B cell (primary cell): ENCODE measurements around the gene FAM3B. TPM values are rescaled to one million over a fixed set of nuclear protein-coding genes. Genes with fewer than 3 reads are reported as not detected.

ENCODE experiments used
- ATAC-seq: fragments of 200-7000 bp; cut with Tn5 transposase; one replicate; pipeline ENCODE4 v1.10.0; 2021; ENCODE audit warnings: low read depth, mild to moderate bottlenecking, moderate number of reproducible peaks, moderate library complexity
- CTCF ChIA-PET: fragments of 350-600 bp; sonication (Branson Sonifier 250); formaldehyde crosslinking; loops from one replicate; lab custom pipeline; 2021; ENCODE audit warnings: antibody characterized with exemption, inconsistent platforms; lab: Charles Lee
- POLR2A ChIA-PET: fragments of 350-600 bp; sonication (Branson Sonifier 250); formaldehyde crosslinking; loops from one replicate; lab custom pipeline; 2021; ENCODE audit warnings: antibody characterized with exemption; lab: Charles Lee
- DNase-seq: peaks from one replicate; pipeline ENCODE4 v3.0.0; 2013
- H2AFZ ChIP-seq: 2 replicates; pipeline ENCODE4 v1.6.1; 2012; ENCODE audit warnings: mild to moderate bottlenecking, low read depth, low read length; ENCODE audit not compliant: insufficient read depth, poor library complexity, severe bottlenecking
- H3K27ac ChIP-seq, 2 donors: 1 replicate in 1 of 2; 2 replicates in 1 of 2; pipeline ENCODE4 v1.5.1; 2012 to 2013; ENCODE audit warnings: low read length in 2 of 2, mild to moderate bottlenecking in 2 of 2, moderate library complexity in 1 of 2
- H3K27me3 ChIP-seq, 4 experiments: fragments of 200-600 bp in 1 of 4; sonication (generic) in 1 of 4; replicated peaks in 1 of 4; 1 replicate in 2 of 4; 2 replicates in 2 of 4; pipeline versions ENCODE4 v1.6.1 to v1.7.0; 2013 to 2016; ENCODE audit warnings: low read length in 3 of 4, mild to moderate bottlenecking in 2 of 4, mixed read lengths in 1 of 4, moderate library complexity in 1 of 4; ENCODE audit not compliant: insufficient read depth in 4 of 4, control insufficient read depth in 3 of 4; ENCODE audit errors: control extremely low read depth in 1 of 4
- H3K36me3 ChIP-seq, 2 experiments: replicated peaks in 1 of 2; 1 replicate in 1 of 2; 2 replicates in 1 of 2; pipeline versions ENCODE4 v1.6.1 to v1.7.1; 2013; ENCODE audit warnings: low read length in 1 of 2; ENCODE audit not compliant: insufficient read depth in 2 of 2, control insufficient read depth in 1 of 2; ENCODE audit errors: control extremely low read depth in 1 of 2, extremely low read depth in 1 of 2
- H3K4me1 ChIP-seq, 2 donors: fragments of 200-600 bp in 1 of 2; sonication (generic) in 1 of 2; 1 replicate in 1 of 2; 2 replicates in 1 of 2; pipeline versions ENCODE4 v1.5.1 to v1.6.1; 2013 to 2017; ENCODE audit warnings: low read length in 2 of 2; ENCODE audit not compliant: control insufficient read depth in 2 of 2, insufficient read depth in 2 of 2
- H3K4me2 ChIP-seq: replicated peaks from 2 replicates; pipeline ENCODE3; 2012; ENCODE audit warnings: mild to moderate bottlenecking, low read depth, low read length; ENCODE audit not compliant: poor library complexity, severe bottlenecking
- H3K4me3 ChIP-seq, 5 experiments: fragments of 200-600 bp in 1 of 5; sonication (generic) in 1 of 5; 1 replicate in 3 of 5; 2 replicates in 2 of 5; pipeline versions ENCODE4 v1.5.1 to v1.7.0; 2011 to 2016; ENCODE audit warnings: low read length in 4 of 5, mild to moderate bottlenecking in 4 of 5, low read depth in 2 of 5, control low read depth in 1 of 5, moderate library complexity in 1 of 5; ENCODE audit not compliant: insufficient read depth in 1 of 5; ENCODE audit errors: control extremely low read depth in 1 of 5, extremely low read depth in 1 of 5
- H3K79me2 ChIP-seq: fragments of 200-600 bp; sonication (generic); one replicate; pipeline ENCODE4 v1.6.0; 2016; ENCODE audit warnings: low read length; ENCODE audit not compliant: control insufficient read depth, insufficient read depth
- H3K9ac ChIP-seq: fragments of 200-600 bp; sonication (generic); 2 replicates; pipeline ENCODE4 v1.6.1; 2017; ENCODE audit warnings: mild to moderate bottlenecking, low read length, moderate library complexity
- H3K9me3 ChIP-seq, 3 donors: one replicate each; pipeline versions ENCODE4 v1.6.1 to v1.7.1; 2013; ENCODE audit warnings: low read length in 2 of 3; ENCODE audit not compliant: control insufficient read depth in 2 of 3, insufficient read depth in 1 of 3; ENCODE audit errors: control extremely low read depth in 1 of 3
- H4K20me1 ChIP-seq: 2 replicates; pipeline ENCODE4 v1.6.0; 2012; ENCODE audit warnings: mild to moderate bottlenecking, low read length; ENCODE audit not compliant: insufficient read depth, control insufficient read depth, poor library complexity, severe bottlenecking
- H3K27ac Mint-ChIP-seq: one replicate; pipeline ENCODE4 v1.8.0; 2021; ENCODE audit warnings: mixed read lengths
- H3K27me3 Mint-ChIP-seq: one replicate; pipeline ENCODE4 v1.8.0; 2021; ENCODE audit warnings: mixed read lengths
- H3K4me1 Mint-ChIP-seq: one replicate; pipeline ENCODE4 v1.8.0; 2021; ENCODE audit warnings: mixed read lengths
- H3K4me3 Mint-ChIP-seq: one replicate; pipeline ENCODE4 v1.8.0; 2021; ENCODE audit warnings: mixed read lengths
- H3K9me3 Mint-ChIP-seq: one replicate; pipeline ENCODE4 v1.8.0; 2022; ENCODE audit warnings: mixed read lengths; ENCODE audit not compliant: insufficient read depth
- EZH2 ChIP-seq: IDR thresholded peaks from 2 replicates; pipeline ENCODE4 v1.6.1; 2012; ENCODE audit warnings: borderline replicate concordance, low read depth, mild to moderate bottlenecking, moderate library complexity, low read length; ENCODE audit not compliant: insufficient read depth, poor library complexity, severe bottlenecking
- whole genome bisulfite sequencing: methylation state at CpG from one replicate; pipeline ENCODE4 v1.1.5; 2013; ENCODE audit warnings: missing lambda C conversion rate; ENCODE audit not compliant: insufficient coverage; 5-methylcytosine and 5-hydroxymethylcytosine counted together
- intact Hi-C: fragments of 100-400 bp; cut with micrococcal nuclease; formaldehyde crosslinking; loops from one replicate; pipeline ENCODE4 v1.10.0; 2022
- polyA plus RNA-seq: library from polyadenylated mRNA; depleted of rRNA; stranded (reverse); fragments of >200 nt; gene quantifications from 2 replicates; pipeline ENCODE4 v1.2.3, GENCODE V29; 2012
- total RNA-seq, 2 donors: library from RNA; stranded (reverse); fragments of 120-200 nt in 1 of 2; gene quantifications; 1 replicate in 1 of 2; 2 replicates in 1 of 2; pipeline versions ENCODE4 v1.2.3 to v1.2.4, GENCODE V29; 2013 to 2022
- TF ChIP-seq, protein P1 (sequence below): fragments of 200-600 bp; IDR thresholded peaks from one replicate; pipeline ENCODE4 v1.8.0; 2022; ENCODE audit warnings: antibody characterized with exemption, mild to moderate bottlenecking

The FAM3B gene
- total and polyA plus RNA-seq, 2 donors (not counting 1 experiment from before 2014, with no cell fraction given) = 0.09 TPM; not detected in 1

DNA sequence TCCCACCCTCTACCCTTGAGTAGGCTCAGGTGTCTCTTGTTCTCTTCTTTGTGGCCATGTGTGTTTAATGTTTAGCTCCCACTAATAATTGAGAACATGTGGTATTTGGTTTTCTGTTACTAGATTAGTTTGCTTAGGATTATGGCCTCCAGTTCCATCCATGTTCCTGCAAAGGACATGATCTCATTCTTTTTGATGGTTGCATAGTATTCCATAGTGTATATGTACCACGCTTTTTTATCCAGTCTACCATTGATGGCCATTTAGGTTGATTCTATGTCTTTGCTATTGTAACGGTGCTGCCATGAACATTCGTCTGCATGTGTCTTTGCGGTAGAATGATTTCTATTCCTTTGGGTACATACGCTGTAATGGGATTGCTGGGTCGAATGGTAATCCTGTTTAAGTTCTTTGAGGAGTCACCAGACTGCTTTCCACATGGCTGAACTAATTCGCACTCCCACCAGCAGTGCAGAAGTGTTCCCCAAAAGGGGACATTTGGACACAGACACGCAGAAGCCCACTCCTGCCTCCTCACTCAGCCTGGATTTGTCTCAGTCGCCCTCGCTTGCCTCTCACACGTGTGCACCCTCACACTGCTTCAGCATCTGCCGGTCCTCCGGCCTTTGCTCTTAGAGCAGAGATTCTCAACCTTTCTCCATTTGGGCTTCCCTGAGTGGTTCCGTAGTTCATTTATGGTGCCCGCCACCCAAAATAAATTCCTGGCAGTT is 48.9 kb downstream of the FAM3B start:
- H3K27ac ChIP-seq = peak overlapping the region; percentile 69 to 88
- no peak overlapping the region for H3K9ac ChIP-seq
- no peaks in the 10 kb centered on the region for H3K9me3 ChIP-seq
- H3K4me2 ChIP-seq = no peak overlapping the region
- H2AFZ ChIP-seq = no peak overlapping the region
- WGBS = 97% methylated on average over 12 of the region's 15 CpGs
- H3K79me2 ChIP-seq = peaks cover 50% of the 10 kb centered on the region
- peaks cover 74 to 94% of the 10 kb centered on the region in 2 donors for H3K4me1 ChIP-seq
- DNase-seq = no peak
- CTCF ChIA-PET = interaction anchor here (0.6 kb wide), 1 partner anchor 473 kb away, joined by 3 read pairs; no protein-coding TSS in a partner anchor
- intact Hi-C loops = loop anchor here (5.0 to 10.0 kb wide), 3 partner anchors 83 to 869 kb away; no protein-coding TSS in a partner anchor
- Mint-ChIP-seq H3K4me3 (peak overlapping the region; percentile 13), H3K9me3 (no peaks in the 10 kb centered on the region), H3K27me3 (no peaks in the 10 kb centered on the region), H3K27ac (peak overlapping the region; percentile 90), H3K4me1 (peaks cover 89% of the 10 kb centered on the region)
- POLR2A ChIA-PET = no interaction called here
- H3K27me3 ChIP-seq = no peaks in the 10 kb centered on the region
- ATAC-seq = no peak
- TF ChIP-seq, protein P1, sequence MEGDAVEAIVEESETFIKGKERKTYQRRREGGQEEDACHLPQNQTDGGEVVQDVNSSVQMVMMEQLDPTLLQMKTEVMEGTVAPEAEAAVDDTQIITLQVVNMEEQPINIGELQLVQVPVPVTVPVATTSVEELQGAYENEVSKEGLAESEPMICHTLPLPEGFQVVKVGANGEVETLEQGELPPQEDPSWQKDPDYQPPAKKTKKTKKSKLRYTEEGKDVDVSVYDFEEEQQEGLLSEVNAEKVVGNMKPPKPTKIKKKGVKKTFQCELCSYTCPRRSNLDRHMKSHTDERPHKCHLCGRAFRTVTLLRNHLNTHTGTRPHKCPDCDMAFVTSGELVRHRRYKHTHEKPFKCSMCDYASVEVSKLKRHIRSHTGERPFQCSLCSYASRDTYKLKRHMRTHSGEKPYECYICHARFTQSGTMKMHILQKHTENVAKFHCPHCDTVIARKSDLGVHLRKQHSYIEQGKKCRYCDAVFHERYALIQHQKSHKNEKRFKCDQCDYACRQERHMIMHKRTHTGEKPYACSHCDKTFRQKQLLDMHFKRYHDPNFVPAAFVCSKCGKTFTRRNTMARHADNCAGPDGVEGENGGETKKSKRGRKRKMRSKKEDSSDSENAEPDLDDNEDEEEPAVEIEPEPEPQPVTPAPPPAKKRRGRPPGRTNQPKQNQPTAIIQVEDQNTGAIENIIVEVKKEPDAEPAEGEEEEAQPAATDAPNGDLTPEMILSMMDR = no peak
- no peak for TF ChIP-seq EZH2
- no peak overlapping the region for H3K4me3 ChIP-seq
- peaks cover 0 to 19% of the 10 kb centered on the region in 2 experiments for H3K36me3 ChIP-seq
- H4K20me1 ChIP-seq = no peaks in the 10 kb centered on the region
